ENCODE results near the gene GGACT. TPM values are rescaled to one million over a fixed set of nuclear protein-coding genes. Genes with fewer than 3 reads are reported as not detected.

GGACT gene
- total and polyA plus RNA-seq, 2 experiments from 2014 or later: 0.24 to 1.0 TPM

DNA sequence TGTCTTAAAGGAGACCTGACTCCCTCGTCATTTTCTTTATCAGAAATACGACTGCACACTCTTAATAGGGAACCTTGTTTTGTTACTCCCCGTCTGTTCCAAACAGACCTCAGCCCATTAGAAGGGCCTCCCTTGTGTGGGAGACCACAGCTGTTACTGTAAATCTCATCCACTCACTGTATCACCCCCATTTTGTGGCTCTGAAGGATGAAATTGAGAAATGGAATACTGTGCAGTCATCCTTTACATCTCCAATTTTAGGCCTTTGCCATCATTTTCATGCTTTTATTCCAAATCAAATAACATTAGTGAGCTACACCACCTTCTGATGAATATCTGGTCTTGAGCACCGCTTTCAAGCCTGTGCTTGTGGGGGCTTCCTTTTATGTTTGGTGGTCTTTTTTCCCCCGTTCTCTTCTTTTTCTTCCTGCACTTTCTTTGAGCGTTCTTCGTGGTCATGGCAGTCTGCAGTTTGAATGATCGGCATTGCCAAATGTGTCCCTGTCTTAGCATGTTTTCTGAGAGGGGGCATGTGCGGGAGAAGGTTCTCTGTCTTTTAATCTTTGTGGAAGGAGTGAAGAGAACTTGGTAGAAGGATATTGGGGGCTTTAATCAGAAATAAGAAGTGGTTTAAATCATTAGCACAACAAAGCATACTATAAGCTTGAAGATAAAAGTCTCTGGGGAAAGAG lies 65.8 kb downstream of the GGACT start:
- TF ChIP-seq CTCF (conservative IDR thresholded peaks at IDR 0.05; ENCODE audit: low read depth in 2 of 2) (no peak), POLR2AphosphoS5 (IDR thresholded peaks at IDR 0.05; ENCODE audit: low read depth) (no peak), STAT1 (IDR thresholded peaks at IDR 0.05; ENCODE audit: unreplicated experiment) (no peak), EZH2 (IDR thresholded peaks at IDR 0.05; ENCODE audit: low read depth, unreplicated experiment) (no peak), CREB1 (CRISPR knock-in tag; IDR thresholded peaks at IDR 0.05; ENCODE audit: low read depth) (no peak), JUNB (IDR thresholded peaks at IDR 0.05; ENCODE audit: unreplicated experiment) (no peak), ZNF114 (CRISPR knock-in tag; IDR thresholded peaks at IDR 0.05) (no peak)
- H3K27me3 ChIP-seq (ENCODE audit: insufficient read depth): no peaks in the 10 kb centered on the region
- no peaks in the 10 kb centered on the region; the same call in 2 of the 3 replicates for H3K9me3 Mint-ChIP-seq
- H3K4me3 Mint-ChIP-seq: no peak overlapping the region; the same call in 2 of the 3 replicates
- H3K27ac ChIP-seq (ENCODE audit: low read depth): no peak overlapping the region
- no peaks in the 10 kb centered on the region for H3K9me2 ChIP-seq (ENCODE audit: insufficient read depth)
- no peak overlapping the region; the same call in 1 of the 2 replicates for H3K27ac Mint-ChIP-seq
- peaks cover 43% of the 10 kb centered on the region for H3K4me1 ChIP-seq (ENCODE audit: insufficient read depth)
- no peaks in the 10 kb centered on the region for H4K20me1 ChIP-seq (replicated peaks; ENCODE audit: insufficient read depth)
- H3K36me3 ChIP-seq (ENCODE audit: insufficient read depth): no peaks in the 10 kb centered on the region
- H3K36me3 Mint-ChIP-seq (ENCODE audit: low read depth): peaks cover 1% of the 10 kb centered on the region; the same call in 1 of the 3 replicates
- ATAC-seq: no peak
- H3K4me3 ChIP-seq: no peak overlapping the region
- DNase-seq (ENCODE audit: low spot score): no peak
- H3F3A ChIP-seq (replicated peaks; ENCODE audit: low read depth): peaks cover 2% of the 10 kb centered on the region; the same call in 1 of the 2 replicates
- H3K27me3 Mint-ChIP-seq (ENCODE audit: insufficient read depth, low read depth, poor library complexity): peaks cover 14% of the 10 kb centered on the region
- H3K4me1 Mint-ChIP-seq: peaks cover 61% of the 10 kb centered on the region
- peak overlapping the region; percentile 45; the same call in 1 of the 2 replicates for H3K4me2 ChIP-seq
- no peaks in the 10 kb centered on the region for H3K79me2 ChIP-seq (replicated peaks; ENCODE audit: insufficient read depth)
- H2AFZ ChIP-seq: no peak overlapping the region

DNA sequence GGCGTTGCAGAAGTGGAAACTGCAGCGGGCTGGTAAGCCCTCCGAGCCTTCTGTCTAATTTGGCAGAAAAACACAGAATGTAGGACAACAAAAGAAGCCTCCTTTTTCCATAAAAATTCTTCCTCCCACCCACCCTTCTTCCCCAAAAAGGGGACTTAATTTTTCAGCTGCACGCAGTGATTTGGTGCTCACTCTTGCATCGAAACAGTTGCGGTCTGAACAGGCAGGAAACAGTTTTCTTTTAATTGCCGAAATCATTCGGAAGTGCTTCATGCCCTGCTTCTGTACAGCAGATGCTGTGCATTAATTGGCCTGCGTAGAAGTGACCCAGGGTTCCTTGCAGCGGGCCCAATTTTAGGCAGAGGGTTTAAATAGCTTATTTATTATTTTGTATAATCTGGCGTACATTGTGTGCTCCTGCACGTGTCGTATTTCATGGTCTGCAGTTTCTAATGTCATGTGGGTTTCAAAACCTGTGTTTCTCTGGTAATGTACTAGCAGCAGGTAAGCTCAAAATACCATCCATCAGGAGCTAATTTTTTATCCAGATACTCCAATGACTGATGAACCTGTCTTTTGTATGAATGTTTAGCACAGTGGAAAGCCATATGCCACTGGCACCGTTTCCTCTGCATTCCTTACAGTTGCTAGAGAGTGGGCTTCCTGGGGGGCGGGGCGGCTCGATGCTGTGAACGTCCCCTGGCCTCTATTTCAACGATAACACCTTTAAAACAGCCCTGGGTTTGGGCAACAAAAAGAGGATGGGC lies 66.6 kb downstream of the GGACT start:
- Histone ChIP-seq H3K4me3 (no peak overlapping the region), H4K20me1 (replicated peaks; ENCODE audit: insufficient read depth) (no peaks in the 10 kb centered on the region), H3K27ac (ENCODE audit: low read depth) (no peak overlapping the region), H3K36me3 (ENCODE audit: insufficient read depth) (no peaks in the 10 kb centered on the region), H3K79me2 (replicated peaks; ENCODE audit: insufficient read depth) (no peaks in the 10 kb centered on the region), H3F3A (replicated peaks; ENCODE audit: low read depth) (peaks cover 2% of the 10 kb centered on the region; the same call in 1 of the 2 replicates), H2AFZ (no peak overlapping the region), H3K4me2 (peak overlapping the region; percentile 49), H3K4me1 (ENCODE audit: insufficient read depth) (peaks cover 51% of the 10 kb centered on the region), H3K9me2 (ENCODE audit: insufficient read depth) (no peaks in the 10 kb centered on the region), H3K27me3 (ENCODE audit: insufficient read depth) (no peaks in the 10 kb centered on the region)
- Mint-ChIP-seq H3K27me3 (ENCODE audit: insufficient read depth, low read depth, poor library complexity) (peaks cover 14% of the 10 kb centered on the region), H3K36me3 (ENCODE audit: low read depth) (no peaks in the 10 kb centered on the region), H3K4me1 (peaks cover 67% of the 10 kb centered on the region), H3K27ac (0 out of 2 replicates have a peak overlapping the region, but pooled peaks have one; percentile 32), H3K4me3 (peak overlapping the region; percentile 30; the same call in 1 of the 3 replicates), H3K9me3 (no peaks in the 10 kb centered on the region; the same call in 2 of the 3 replicates)
- DNase-seq (ENCODE audit: low spot score) (no peak), ATAC-seq (no peak)
- TF ChIP-seq ZNF331 (CRISPR knock-in tag; IDR thresholded peaks at IDR 0.05; ENCODE audit: low read depth) (no peak), POLR2AphosphoS5 (IDR thresholded peaks at IDR 0.05; ENCODE audit: low read depth) (no peak), CTCF (conservative IDR thresholded peaks at IDR 0.05; ENCODE audit: low read depth in 2 of 2) (no peak), EZH2phosphoT487 (IDR thresholded peaks at IDR 0.05; ENCODE audit: unreplicated experiment) (no peak), ZNF114 (CRISPR knock-in tag; IDR thresholded peaks at IDR 0.05) (no peak), STAT1 (IDR thresholded peaks at IDR 0.05; ENCODE audit: unreplicated experiment) (no peak), CREB1 (CRISPR knock-in tag; IDR thresholded peaks at IDR 0.05; ENCODE audit: low read depth) (no peak), NANOG (IDR thresholded peaks at IDR 0.05; ENCODE audit: borderline replicate concordance) (no peak), JUNB (IDR thresholded peaks at IDR 0.05; ENCODE audit: unreplicated experiment) (no peak), EZH2 (IDR thresholded peaks at IDR 0.05; ENCODE audit: low read depth, unreplicated experiment) (no peak), ETS1 (IDR thresholded peaks at IDR 0.05) (no peak)

Measured in GM23338 (cell line).